WI38 (cell line): Measurements from ENCODE around the gene COP1.

Source experiments
- H3K4me3 ChIP-seq: 2 replicates; pipeline ENCODE4 v1.5.1; 2011; ENCODE audit warnings: low read depth, mild to moderate bottlenecking, control low read depth, low read length
- CTCF ChIP-seq: IDR thresholded peaks from 2 replicates; pipeline ENCODE4 v1.5.1; 2012; ENCODE audit warnings: low read depth, mild to moderate bottlenecking, control low read depth, low read length

Gene COP1

DNA sequence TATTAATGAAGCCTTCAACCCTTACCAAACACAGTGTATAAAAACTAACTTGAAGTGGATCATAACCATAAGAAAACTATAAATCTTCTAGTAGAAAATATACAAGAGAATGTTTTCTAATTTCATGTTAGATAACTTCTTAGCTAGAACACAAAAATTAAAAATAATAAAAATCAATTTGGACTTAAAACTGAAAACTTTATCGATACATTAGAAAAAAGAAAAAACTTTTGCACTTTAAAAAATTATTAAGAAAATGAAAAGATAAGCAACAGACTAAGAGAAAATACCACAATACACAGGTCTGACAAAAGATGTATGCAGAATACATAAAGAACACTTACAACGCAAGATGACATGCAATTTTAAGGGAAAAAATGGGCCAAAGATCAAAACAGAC is 8.7 kb downstream of the COP1 start:
- no peak for TF ChIP-seq CTCF
- no peak overlapping the region for H3K4me3 ChIP-seq

DNA sequence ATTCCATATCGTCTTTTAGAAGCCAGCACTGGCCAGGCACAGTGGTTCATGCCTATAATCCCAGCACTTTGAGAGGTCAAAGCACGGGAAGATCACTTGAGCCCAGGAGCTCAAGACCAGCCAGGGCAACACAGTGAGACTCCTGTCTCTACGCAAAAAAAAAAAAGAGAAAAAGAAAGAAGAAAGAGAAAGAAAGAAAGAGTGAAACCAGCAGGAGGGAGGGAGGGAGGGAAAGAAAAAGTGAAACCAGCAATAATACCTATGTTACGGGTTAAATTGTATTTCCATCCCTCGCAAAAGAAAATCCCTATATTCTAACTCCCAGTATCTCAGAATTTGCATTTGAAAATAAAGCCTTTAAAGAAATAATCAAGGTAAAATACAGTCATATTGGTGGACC is 10.4 kb downstream of the COP1 start:
- no peak for TF ChIP-seq CTCF
- no peak overlapping the region for H3K4me3 ChIP-seq

GRCh38 chr1:176195547-176195946 is 11.5 kb downstream of the COP1 start:
- no peak for TF ChIP-seq CTCF
- no peak overlapping the region for H3K4me3 ChIP-seq

- no peak for TF ChIP-seq CTCF
- H3K4me3 ChIP-seq = no peak overlapping the region
These were observed 13.4 kb downstream of the COP1 start for GRCh38 chr1:176193663-176194062.

DNA sequence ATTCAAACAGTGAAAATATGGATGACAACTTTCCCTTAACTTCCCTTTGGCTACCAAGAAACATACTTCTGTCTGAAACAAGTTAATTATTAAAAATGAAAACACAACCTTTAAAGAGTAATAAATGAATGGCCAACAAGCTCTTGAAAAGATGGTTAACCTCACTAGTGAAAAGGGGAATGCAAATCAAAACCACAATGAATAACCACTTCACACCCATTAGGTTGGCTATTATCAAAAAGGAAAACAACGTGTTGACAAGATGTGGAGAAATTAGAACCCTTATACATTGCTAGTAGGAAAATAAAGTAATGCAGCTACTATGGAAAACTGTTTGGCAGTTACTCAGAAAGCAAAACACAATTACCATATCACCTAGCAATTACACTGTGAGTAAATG is 14.1 kb downstream of the COP1 start:
- no peak overlapping the region for H3K4me3 ChIP-seq
- no peak for TF ChIP-seq CTCF

- TF ChIP-seq CTCF = no peak
- H3K4me3 ChIP-seq = no peak overlapping the region
These were observed 18.5 kb downstream of the COP1 start for GRCh38 chr1:176188604-176189003.

DNA sequence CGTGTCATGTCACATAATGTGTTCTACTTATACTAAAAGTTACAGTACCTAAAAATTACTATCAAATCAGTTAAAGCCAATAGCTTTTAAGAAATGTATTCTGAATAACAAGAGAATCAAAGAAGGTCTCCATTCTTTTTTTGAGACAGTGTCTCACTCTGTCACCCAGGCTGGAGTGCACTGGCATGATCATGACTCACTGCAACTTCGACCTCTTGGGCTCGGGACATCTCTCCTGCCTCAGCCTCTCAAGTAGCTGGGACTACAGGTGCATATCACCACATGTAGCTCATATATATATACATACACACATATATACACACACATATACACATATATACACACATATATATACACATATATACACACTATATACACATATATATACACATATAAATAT is 20.1 kb downstream of the COP1 start:
- TF ChIP-seq CTCF = no peak

GRCh38 chr1:176183618-176184017 is 23.5 kb downstream of the COP1 start:
- TF ChIP-seq CTCF = no peak
- H3K4me3 ChIP-seq = 0 out of 2 replicates have a peak overlapping the region, but pooled peaks have one; percentile 14

More for the DNA sequence above, 20.1 kb downstream of the COP1 start:
- H3K4me3 ChIP-seq = no peak overlapping the region
